Amygdala (tissue), 56 donors: ENCODE results near the gene ZC3H12C.

Experiments
- DNase-seq, 56 donors: peaks; one replicate each; lab custom pipeline; 2025; lab: John Stamatoyannopoulos, UW

Gene ZC3H12C

GRCh38 chr11:110076371-110076965, 16.7 kb upstream of the ZC3H12C start:
- no peak for DNase-seq

- no peak for DNase-seq
Measured at GRCh38 chr11:110077346-110077745, 15.8 kb upstream of the ZC3H12C start.

GRCh38 chr11:110077831-110078325, 15.3 kb upstream of the ZC3H12C start:
- DNase-seq = peak in 3 of 56 donors; percentile 5 to 44 (median 24)

DNA sequence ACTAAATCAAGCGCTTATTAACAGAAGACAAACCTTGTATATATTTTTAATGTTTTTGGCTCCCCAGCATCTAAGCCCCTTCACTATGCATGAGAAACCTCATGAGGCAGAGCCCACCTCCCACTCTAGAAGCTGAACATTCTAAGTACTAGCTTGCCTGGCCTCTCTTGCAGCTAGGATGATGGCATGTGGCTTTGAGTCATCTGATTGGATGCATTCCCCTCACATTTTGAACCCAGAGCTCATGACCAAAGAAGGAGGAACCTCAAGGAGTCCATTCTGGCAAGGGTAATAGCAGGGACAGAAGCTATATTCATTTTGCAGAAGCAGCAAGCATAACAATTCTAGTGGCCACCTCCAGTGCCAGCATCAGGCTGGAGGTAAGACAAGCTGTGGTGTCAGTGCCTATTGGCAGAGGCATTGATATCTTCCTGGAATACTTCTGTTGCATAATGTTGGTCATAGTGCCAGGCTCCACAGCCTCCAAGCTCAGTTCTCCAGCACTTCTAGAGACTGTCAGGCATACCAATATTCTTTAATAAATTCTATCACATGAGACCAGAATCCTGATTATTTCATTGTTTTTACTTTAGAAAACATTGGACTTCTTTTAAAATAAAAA, 14.2 kb upstream of the ZC3H12C start:
- no peak for DNase-seq

DNA sequence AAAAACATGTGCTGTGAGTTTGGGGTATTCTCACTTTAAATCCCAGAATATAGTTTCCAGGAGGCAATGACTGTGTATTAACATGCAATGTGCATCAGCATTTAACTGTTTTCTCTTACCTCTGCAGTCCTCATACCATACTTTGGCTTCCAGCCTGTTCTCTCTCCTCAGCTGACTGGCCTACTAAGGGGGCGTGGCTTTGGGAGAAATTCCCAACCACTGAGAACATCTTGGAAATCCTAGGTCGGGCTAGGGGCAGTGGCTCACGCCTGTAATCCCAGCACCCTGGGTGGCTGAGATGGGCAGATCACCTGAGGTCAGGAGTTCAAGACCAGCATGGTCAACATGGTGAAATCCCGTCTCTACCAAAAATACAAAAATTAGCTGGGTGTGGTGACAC, 13.5 kb upstream of the ZC3H12C start:
- no peak for DNase-seq

GRCh38 chr11:110081462-110082376, 11.5 kb upstream of the ZC3H12C start:
- no peak for DNase-seq

- DNase-seq = no peak
Measured at GRCh38 chr11:110082899-110083298, 10.3 kb upstream of the ZC3H12C start.

DNA sequence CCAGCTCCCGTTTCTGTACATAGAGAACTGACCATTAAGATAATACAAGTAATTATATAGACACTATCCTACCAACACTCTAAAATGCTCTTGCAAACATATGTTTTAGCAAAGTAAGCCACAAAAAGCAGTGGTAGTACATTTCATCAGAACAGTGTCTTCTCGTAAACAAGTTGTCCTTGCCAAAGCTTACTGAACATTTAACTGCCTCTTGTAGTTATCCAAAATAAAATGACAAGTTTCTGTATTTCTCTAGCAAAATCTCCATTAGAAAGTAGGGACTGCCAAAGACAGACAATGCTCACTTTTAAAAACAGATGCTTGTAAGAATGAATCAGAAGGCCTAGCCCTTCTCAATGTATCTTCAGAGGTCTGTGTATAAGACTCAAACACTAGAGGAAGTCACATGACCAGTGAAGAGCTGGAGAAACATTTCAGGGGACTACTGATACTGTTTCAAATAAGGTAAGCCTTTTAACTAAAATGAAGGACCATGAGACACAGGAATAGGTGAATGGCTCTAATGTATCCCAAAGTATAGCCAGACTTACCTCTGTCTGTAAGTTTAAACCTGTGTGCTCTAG, 7.8 kb upstream of the ZC3H12C start:
- DNase-seq = no peak

GRCh38 chr11:110086892-110087309, 6.3 kb upstream of the ZC3H12C start:
- peak in 1 of 56 donors; percentile 17 for DNase-seq

GRCh38 chr11:110087812-110088534, 5.2 kb upstream of the ZC3H12C start:
- DNase-seq = no peak

- no peak for DNase-seq
Measured at GRCh38 chr11:110088535-110089344, 4.5 kb upstream of the ZC3H12C start.

DNA sequence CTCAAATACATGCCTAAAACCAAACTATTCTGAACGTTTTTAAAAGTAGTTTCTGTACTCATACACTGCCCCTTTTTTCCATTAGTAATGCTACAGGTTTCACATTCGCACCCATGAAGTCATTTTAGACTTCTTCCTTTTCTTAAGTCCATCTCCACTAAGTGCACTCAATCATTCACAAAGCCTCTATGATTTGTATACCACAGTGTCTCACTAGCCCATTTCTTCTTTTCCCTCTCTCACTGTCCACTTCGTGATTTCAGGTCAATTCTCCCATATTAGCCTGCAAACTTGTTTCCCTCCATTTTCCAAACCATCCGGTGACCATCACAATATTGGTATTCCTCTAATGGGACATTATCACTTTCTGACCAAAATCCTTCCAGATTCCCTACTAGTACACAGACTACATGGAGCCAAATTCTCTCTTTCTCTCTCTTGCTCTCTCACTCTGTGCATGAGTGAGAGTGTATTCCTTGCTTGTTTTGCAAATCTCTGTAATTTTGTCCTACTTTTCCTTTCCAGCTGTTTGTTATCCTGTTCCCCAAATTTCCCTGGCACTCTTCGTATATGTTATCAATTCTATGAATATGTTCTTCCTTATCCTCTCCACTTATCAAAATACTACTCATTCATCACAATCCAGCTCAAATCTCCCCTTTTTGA, 3.4 kb upstream of the ZC3H12C start:
- DNase-seq = no peak

GRCh38 chr11:110090466-110091026, 2.6 kb upstream of the ZC3H12C start:
- DNase-seq = no peak

DNA sequence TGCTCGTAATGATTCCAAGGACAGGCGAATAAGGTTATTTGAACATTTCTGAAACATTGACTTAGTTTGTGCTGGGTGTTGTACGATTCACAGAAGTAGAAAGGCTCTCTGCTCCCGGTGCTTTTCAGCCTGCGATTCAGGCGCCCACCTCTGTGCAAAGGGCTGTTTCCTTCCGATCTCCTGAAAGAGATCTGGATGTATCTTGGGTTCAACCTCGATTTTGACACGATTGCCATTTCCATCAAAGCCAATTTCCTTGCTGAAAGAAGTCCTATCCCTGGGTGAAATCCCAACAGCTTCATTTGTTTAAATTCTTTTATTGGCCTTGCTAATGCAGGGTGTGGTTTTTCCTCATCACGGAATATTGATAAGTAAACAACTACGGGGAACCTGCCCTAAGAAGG, 1.1 kb upstream of the ZC3H12C start:
- DNase-seq = peak in 4 of 56 donors; percentile 24 to 49 (median 32)

GRCh38 chr11:110093407-110094297, 460 bp downstream of the ZC3H12C start:
- DNase-seq = peak in 51 of 56 donors; percentile 10 to 85 (median 55)

- DNase-seq = no peak
Measured at GRCh38 chr11:110094298-110095285, 1.4 kb downstream of the ZC3H12C start.
